Lower leg skin (tissue), 3 donors: ENCODE results near the gene RABL6.

Experiments
- POLR2A ChIP-seq, 2 donors: fragments of 450-650 bp; IDR thresholded peaks; one replicate each; pipeline ENCODE4 v1.6.1; 2016 to 2017; ENCODE audit warnings: antibody characterized with exemption in 2 of 2, mild to moderate bottlenecking in 1 of 2, moderate library complexity in 1 of 2
- TF ChIP-seq, protein P1 (sequence below), 3 donors: fragments of 450-650 bp; IDR thresholded peaks; one replicate each; pipeline ENCODE4 v1.5.1; 2016; ENCODE audit warnings: antibody characterized with exemption in 3 of 3, mild to moderate bottlenecking in 3 of 3, moderate library complexity in 2 of 3

DNA sequence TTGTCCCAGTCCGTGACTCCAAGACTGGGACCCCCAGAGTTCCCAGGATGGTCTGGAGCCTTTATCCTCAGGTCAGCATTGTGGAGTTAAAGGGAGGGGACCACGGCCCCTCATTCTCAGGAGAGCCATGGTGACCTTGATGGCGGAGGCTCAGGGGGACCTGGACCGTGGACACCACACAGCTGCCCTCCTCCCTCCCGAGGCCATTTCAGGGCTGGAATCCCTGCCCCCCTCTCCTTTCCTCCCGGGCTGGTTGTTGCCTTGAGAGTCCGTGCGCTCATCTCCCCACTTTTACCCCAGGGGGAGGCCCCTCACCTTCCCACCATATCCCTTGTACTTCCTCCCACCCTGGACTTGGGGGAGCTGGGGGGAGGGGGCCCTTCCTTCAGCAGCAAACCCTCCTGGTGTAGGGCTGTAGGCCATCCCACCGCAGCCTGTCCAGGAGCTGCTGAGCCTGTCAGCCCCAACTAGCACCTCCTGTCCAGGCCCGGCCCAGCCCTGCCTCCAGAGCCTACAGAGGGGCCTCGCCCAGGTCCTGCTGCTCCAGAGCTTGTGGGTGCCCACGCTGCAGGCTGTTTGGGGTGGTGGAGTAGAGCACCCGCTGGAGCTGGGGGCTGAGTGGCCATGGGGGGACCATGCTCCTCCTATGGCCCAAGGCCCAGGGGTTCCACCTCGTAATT, 20.2 kb downstream of the RABL6 start:
- TF ChIP-seq POLR2A (IDR thresholded peaks at IDR 0.05) = no peak
- TF ChIP-seq, protein P1, sequence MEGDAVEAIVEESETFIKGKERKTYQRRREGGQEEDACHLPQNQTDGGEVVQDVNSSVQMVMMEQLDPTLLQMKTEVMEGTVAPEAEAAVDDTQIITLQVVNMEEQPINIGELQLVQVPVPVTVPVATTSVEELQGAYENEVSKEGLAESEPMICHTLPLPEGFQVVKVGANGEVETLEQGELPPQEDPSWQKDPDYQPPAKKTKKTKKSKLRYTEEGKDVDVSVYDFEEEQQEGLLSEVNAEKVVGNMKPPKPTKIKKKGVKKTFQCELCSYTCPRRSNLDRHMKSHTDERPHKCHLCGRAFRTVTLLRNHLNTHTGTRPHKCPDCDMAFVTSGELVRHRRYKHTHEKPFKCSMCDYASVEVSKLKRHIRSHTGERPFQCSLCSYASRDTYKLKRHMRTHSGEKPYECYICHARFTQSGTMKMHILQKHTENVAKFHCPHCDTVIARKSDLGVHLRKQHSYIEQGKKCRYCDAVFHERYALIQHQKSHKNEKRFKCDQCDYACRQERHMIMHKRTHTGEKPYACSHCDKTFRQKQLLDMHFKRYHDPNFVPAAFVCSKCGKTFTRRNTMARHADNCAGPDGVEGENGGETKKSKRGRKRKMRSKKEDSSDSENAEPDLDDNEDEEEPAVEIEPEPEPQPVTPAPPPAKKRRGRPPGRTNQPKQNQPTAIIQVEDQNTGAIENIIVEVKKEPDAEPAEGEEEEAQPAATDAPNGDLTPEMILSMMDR (IDR thresholded peaks at IDR 0.05) = no peak
